ENCODE measurements around the gene KRTAP12-4. TPM values are rescaled to one million over a fixed set of nuclear protein-coding genes. Genes with fewer than 3 reads are reported as not detected.

KRTAP12-4 gene
- total RNA-seq (not detected in 2 replicates), polyA plus RNA-seq (not detected in 2 replicates), polyA minus RNA-seq (not detected in 2 replicates), Bru-seq, nascent RNA (not detected), BruChase-seq, experiment 1, labeled RNA remaining after a 6-hour chase (not detected), BruChase-seq, experiment 2, labeled RNA remaining after a 2-hour chase (not detected)
- not detected in 2 replicates for polyA plus RNA-seq (2011; cell fraction: cytosol; rRNA removed)
- polyA plus RNA-seq (2011; cell fraction: nucleus; rRNA removed) = not detected in 2 replicates
- not detected in 2 replicates for polyA plus RNA-seq (2012)
- not detected for polyA minus RNA-seq (2011; cell fraction: cytosol; rRNA and poly(A)+ RNA removed)
- polyA minus RNA-seq (2011; cell fraction: nucleus; rRNA and poly(A)+ RNA removed) = not detected in 2 replicates
- long read RNA-seq = 0 reads

GRCh38 chr21:44654576-44655175 is at the start of gene KRTAP12-4:
KRTAP12-4 (minus strand) TSS chr21:44654659; CDS start chr21:44654614, 45 bp downstream.
- Histone ChIP-seq H2AFZ (ENCODE audit: low read depth, low read length) (no peak within 1 kb of the TSS), H3K4me1 (ENCODE audit: control insufficient read depth, extremely low read depth, insufficient read depth, low read length) (no peaks in the 10 kb centered on the region), H3K4me2 (ENCODE audit: insufficient read depth, low read length) (no peak within 1 kb of the TSS), H4K20me1 (replicated peaks; ENCODE audit: control insufficient read depth, extremely low read depth, insufficient read depth, low read length) (no peaks in the 10 kb centered on the region), H3K9me3 (replicated peaks; ENCODE audit: control insufficient read depth, insufficient read depth, low read length) (no peaks in the 10 kb centered on the region), H3K79me2 (ENCODE audit: control insufficient read depth, insufficient read depth, low read length) (no peaks in the 10 kb centered on the region), H3K27ac (ENCODE audit: insufficient read depth, low read depth, low read length) (no peak within 1 kb of the TSS), H3K9ac (replicated peaks; ENCODE audit: extremely low read depth, insufficient read depth, low read length) (no peak within 1 kb of the TSS), H3K27me3 (ENCODE audit: control insufficient read depth in 2 of 2, insufficient read depth in 2 of 2, low read length in 2 of 2) (no peaks in the 10 kb centered on the region), H3K4me3 (replicated peaks in 1 of 3; ENCODE audit: insufficient read depth in 1 of 3, low read depth in 1 of 3, low read length in 3 of 3) (no peak within 1 kb of the TSS), H3K9me1 (replicated peaks; ENCODE audit: control insufficient read depth, extremely low read depth, insufficient read depth, low read length) (no peaks in the 10 kb centered on the region), H3K36me3 (ENCODE audit: control insufficient read depth in 2 of 2, extremely low read depth in 1 of 2, insufficient read depth in 2 of 2, low read length in 2 of 2) (no peaks in the 10 kb centered on the region)
- no peak for DNase-seq (ENCODE audit: low read depth, low spot score)
- intact Hi-C loops (cut with micrococcal nuclease) (no loop called here), dilution Hi-C loops (cut with MboI; ENCODE audit: extremely low pct_ligation_motif_present, low sequenced_read_pairs) (no loop called here)
- BruUV-seq (replicated peaks) = no TSS peak
- FAIRE-seq = no peak
- CTCF ChIA-PET = no interaction called here
- POLR2A ChIA-PET = interaction anchor here (1.1 kb wide), 1 partner anchor 31 kb away, joined by 3 read pairs; no protein-coding TSS in a partner anchor
- TF ChIP-seq POLR2A (IDR thresholded peaks at IDR 0.05; ENCODE audit: low read depth, low read length) (no peak), MYC (IDR thresholded peaks at IDR 0.05; ENCODE audit: low read depth, low read length) (no peak), CTCF (IDR thresholded peaks at IDR 0.05; ENCODE audit: extremely low read depth in 1 of 2, insufficient read depth in 1 of 2, low read depth in 1 of 2, low read length in 2 of 2) (no peak), EZH2 (IDR thresholded peaks at IDR 0.05; ENCODE audit: borderline replicate concordance, low read depth, low read length, severe bottlenecking) (no peak), FOS (IDR thresholded peaks at IDR 0.05; ENCODE audit: borderline replicate concordance, insufficient read depth, low read length) (no peak), POLR2AphosphoS5 (IDR thresholded peaks at IDR 0.05; ENCODE audit: insufficient read depth, low read depth, low read length) (no peak), GATA2 (IDR thresholded peaks at IDR 0.05; ENCODE audit: insufficient read depth, insufficient read length, low read depth, low read length) (no peak)
